ENCODE data around the gene GABRB2.
"Not testable (repeated sequence)": the region's sequence is repeated elsewhere in the genome, so short reads cannot be mapped to it uniquely, and the experiment has no call there.

The GABRB2 gene

DNA sequence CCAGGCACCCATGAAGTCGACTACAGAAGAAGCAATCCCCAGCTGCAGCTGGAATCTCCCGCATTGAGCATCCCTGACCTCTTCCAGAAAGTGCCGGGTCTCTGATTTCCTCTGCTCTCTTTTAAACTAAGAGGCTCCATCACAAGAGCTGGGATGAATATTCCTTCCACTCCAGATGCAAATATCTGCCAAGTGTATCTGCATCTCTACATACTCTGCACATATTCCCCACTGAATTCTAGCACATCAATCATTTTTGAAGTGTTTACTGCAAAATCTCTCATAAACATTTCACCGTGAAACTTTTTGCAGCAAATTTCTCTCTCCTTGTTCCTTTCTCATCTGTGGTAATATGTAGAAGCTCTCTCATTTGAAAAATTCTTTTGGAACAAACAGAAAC, 161.5 kb downstream of the GABRB2 start:
- DNase-seq = no peak

DNA sequence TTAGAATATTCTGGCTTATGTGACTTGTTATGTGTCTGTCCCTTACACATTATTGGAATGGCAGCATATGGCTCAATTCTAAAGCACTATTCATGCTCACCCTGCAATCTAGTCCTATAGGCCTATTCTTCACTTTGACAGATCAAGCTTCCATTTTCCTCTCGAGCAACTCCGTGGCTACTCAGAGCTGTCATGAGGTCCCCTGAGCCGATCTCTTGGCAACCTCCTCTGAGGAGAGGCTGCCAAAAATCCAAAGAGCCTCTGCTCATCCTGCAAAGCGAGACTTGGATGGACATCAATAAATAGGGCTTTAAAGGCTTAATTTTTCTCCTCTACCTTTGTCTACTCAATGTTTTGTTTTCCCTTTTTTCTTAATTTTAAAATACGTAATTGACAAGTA, 163.8 kb downstream of the GABRB2 start:
- no peak for DNase-seq

DNA sequence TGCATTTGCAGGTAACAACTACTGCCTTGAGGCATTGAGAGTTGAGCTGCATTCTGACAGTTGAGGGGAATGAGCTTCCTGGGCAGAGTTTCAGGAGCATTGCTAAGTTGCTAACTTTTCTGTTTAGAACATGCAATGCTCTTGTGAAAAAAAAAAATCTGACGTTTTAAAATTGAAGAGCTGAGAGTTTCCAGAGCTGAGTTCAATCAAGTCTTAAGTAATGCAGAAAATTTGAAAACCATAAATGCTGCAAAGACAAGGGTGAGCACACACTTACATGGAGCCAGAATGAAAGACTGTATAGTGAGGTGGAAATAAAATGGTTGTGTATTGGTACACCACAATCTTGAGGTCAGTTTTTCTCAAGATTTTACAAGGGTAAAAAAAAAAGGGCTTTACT, 166.0 kb downstream of the GABRB2 start:
- DNase-seq = no peak

GRCh38 chr5:161378701-161379100, 167.8 kb downstream of the GABRB2 start:
- DNase-seq = peak; percentile 25

GRCh38 chr5:161376034-161376433, 170.5 kb downstream of the GABRB2 start:
- DNase-seq = no peak

GRCh38 chr5:161373345-161373707, 173.2 kb downstream of the GABRB2 start:
- DNase-seq = no peak

DNA sequence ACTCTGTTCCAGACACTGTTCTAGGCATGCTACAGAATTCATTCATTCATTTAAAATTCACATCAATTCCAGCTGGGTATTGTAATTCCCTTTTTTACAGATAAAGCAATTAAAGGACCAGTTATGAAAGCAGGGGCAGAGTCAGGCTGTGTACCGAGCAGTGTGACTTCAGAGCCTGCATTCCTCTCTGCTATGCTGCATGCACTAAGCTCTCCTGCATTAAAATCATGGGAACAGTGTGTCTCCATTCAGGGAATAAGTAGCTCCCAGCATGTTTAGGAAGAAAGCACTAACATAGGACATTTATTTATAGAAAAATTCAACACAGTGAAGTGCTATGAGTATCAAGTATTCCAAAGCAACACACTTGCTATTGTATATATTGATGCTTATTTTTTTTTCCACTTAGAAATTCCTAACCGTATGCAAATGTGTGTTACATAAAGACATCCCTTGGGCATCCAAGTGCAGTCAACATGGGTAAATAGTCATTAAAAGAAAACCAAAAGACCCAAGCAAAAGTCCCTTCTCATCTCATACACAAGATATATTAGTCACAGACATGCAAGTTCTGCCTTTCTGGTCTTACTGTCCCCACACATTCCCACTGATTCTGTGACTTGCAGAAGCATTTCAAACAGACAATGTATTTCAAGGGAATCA, 173.7 kb downstream of the GABRB2 start:
- no peak for DNase-seq

DNA sequence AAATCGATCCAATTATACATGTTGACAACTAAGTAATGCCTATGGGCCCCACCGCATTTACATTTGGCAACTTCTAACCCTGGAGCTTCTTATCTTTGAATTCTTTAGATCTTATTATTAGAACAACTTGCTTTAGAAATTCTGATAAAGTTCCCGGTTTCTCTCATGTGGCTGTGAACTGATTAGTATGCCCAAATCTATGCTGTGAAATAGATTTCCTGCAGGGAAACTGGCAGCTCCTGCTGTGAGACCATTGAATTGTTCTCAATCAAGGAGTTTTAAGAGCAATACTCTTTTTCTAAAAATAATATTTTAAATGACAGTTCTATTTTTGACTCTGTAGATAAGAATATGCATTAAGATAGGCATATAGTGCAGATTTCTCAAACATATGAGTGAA, 177.5 kb downstream of the GABRB2 start:
- no peak for DNase-seq

GRCh38 chr5:161358446-161358845, 188.1 kb downstream of the GABRB2 start:
- DNase-seq = no peak

- DNase-seq = no peak
Measured at GRCh38 chr5:161344234-161344633, 202.3 kb downstream of the GABRB2 start.

GRCh38 chr5:161342886-161343285, 203.6 kb downstream of the GABRB2 start:
- DNase-seq = no peak

- DNase-seq = no peak
Measured at GRCh38 chr5:161340012-161340411, 206.5 kb downstream of the GABRB2 start.

DNA sequence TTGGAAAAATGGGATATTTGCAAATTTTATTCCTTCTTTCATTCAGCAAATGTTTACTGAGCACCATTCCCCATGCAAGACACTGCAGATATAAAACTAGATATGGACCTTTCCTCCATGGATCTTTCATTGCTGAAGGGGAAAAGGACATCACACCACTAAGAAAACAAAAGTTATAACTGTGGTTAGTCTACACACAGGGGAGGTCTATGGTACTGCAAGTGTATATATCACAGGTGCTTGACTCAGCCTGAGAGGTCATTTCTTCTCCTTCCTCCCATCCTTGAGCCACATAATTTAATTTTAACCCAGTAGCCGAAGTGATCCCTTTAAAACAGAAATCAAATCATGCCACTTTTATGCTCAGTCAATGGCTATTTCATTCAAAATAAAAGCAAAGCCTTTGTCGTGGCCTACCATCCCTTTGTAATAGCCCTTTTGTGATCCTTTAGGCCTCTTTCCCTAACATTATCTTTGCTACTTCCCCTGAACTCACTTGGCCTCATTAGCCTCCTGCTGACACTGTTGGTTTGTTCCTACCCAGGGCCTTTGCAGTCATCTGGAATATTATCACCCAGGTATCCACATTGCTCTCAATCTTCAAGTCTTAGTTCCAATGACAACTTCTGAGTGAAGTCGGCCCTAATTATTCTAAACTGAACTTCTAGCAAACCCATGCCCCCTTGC, 213.2 kb downstream of the GABRB2 start:
- no peak for DNase-seq

DNA sequence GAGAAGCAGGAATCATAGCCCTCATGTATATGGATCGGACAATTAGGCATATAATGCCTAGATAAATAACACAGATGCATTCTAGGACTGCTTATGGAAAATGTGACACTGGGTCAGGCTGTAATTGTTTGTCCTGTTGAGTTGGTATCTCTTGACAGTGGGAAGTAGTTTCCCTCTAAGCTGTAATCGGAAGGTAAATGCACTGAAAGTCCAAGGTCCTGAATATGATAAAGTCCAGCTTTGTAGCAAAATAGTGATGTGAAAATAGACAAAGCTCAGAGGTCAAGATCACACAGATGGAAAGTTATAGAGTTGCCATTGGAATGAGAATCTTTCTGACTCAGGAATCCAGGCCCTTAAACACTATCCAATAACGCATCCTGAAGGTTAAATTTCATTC, 214.2 kb downstream of the GABRB2 start:
- DNase-seq = no peak

DNA sequence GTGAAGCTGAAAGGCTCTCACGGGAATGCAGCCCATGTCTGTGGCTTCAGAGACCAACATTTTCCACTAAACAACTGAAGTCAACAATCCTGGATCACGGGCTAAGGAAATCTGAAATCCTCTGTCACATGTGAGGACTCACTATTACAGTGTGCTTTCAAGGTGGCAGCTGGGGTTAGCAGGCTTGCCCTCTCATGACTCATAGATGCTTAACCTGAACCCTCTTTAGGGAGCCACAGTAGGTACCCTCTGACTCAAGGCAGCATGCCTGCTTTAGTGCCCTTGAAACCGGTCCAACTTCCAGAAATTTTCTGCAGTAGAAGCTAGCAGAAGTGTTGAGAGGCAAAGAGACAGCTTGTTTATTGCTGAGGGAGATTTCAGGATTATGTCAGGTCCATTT, 232.5 kb downstream of the GABRB2 start:
- DNase-seq = peak; percentile 51

GRCh38 chr5:161312882-161313281, 233.6 kb downstream of the GABRB2 start:
- DNase-seq = no peak

DNA sequence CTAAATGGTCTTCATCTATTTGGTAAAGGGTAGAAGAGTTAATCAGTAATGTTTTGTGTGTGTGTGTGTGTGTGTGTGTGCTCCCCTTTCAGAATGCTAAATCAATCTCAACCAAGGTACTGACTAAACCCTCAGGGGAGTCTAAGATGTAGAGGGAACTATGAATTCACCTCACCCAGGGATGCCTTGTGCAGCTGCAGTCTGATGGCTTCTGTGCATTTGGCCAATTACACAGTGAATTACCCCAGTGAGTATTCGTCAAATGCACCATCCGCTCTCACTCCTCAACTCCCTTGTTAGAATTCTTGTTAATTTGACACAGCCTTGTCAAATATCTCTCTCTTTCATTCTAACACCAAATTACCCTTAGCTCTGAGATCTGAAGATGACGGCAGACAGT, 234.6 kb downstream of the GABRB2 start:
- no peak for DNase-seq

DNA sequence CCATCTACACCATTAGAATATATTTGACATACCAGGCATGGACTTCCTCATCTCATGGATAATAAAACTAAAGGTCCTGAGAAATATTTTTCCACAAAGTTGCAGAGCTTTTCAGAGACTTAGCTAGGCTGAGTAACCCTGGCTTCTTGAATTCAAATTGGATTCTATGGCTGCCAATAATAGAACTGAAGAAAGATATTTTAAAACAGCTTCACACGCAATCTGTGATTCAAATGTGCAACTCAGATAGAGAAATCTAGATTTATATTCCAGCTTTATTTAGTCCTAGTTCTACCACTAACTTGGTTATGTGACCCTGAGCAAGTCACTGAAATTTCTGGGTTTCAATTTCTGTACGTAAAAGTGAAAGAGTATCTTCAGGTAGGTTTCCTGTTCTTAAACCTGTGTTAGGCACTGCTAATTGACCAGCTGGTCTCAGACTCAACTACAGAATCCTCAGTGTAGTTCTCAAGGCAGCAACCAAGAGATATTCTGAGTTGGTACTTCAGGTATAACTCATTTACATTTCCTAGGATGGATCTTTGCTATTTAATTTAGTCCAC, 235.3 kb downstream of the GABRB2 start:
- DNase-seq = no peak

DNA sequence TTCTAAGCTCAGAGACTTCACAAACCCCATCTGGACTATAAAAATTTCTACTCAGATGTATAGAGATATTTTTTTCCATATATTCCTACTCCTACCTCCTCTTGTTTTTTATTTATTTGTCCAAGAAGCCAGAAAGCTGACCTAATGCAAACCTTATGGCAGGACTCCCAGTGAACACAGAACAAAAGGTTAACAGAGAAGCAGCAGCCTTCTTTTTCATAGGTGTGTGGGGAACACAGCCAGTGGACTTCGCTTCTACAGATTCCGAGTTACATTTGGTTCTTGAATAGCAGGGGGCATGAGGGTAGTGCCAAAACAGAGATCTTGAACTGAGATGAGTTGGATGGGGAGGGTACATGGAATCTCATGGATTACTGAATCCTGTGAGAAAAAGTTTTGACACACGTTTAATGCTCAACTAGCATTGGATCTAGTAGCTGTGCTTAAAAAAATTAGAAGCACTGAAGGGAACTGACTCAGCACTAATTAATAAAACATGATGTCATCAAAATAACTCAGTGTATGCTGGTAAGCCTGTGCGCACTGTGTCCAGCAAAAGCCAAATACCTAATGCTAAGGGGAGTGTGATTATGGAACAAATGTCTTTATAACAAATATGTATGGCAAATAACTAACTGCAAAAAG, 240.1 kb downstream of the GABRB2 start:
- DNase-seq = no peak

- DNase-seq = no peak
Measured at GRCh38 chr5:161305601-161306000, 240.9 kb downstream of the GABRB2 start.

- no peak for DNase-seq
Measured at GRCh38 chr5:161302559-161302958, 244.0 kb downstream of the GABRB2 start.

DNA sequence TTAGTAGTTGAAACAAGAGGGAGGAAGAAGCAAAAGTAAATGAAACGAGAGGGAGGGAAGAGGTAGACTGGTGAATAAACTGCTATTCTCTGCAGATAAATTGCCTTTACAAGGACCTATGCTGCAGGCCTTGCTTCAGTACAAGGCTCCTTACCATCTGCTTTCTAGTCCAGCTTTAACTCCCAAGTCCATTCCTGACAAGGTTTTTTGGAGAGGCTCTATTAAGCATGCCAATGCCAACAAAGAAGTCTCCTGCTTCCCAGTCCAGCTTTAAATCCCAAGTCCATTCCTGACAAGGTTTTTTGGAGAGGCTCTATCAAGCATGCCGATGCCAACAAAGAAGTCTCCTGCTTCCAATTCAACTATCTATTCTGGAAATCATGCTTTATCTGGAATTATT, 244.9 kb downstream of the GABRB2 start:
- DNase-seq = no peak

- DNase-seq = no peak
Measured at GRCh38 chr5:161299053-161299452, 247.5 kb downstream of the GABRB2 start.

- DNase-seq = not testable (repeated sequence)
Measured at GRCh38 chr5:161297388-161297787, 249.1 kb downstream of the GABRB2 start.

All from DMS 273 treated with DMSO at 0.1 percent for 48 hours (cell line).